HG03469 (cell line): Measurements from ENCODE around the gene VWC2.

ENCODE experiments used
- ATAC-seq: cut with Tn5 transposase; IDR thresholded peaks from one replicate; pipeline ENCODE4 v1.9.1; 2021; ENCODE audit warnings: mild to moderate bottlenecking, moderate library complexity, moderate number of reproducible peaks; ENCODE audit not compliant: unreplicated experiment

Gene VWC2

GRCh38 chr7:49781996-49782395 lies 8.6 kb downstream of the VWC2 start:
- ATAC-seq, result no peak

DNA sequence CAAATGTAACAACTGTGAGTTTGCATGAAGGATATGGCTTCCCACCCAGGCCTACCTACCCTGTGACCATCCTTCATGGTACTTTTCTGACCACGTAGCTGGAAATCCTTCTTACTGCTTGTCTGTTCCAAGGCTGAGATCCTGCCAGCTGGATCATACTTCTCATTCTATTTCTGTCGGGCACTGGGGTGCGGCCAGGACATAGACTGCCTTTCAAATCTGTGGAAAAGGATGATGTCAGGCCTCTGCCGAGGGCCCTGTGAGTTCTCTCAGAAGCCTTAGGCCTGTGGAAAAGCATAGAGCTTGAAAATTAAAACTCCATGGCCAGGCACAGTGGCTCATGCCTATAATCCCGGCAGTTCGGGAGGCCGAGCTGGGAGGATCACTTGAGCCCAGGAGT lies 10.0 kb downstream of the VWC2 start:
- no peak for ATAC-seq

DNA sequence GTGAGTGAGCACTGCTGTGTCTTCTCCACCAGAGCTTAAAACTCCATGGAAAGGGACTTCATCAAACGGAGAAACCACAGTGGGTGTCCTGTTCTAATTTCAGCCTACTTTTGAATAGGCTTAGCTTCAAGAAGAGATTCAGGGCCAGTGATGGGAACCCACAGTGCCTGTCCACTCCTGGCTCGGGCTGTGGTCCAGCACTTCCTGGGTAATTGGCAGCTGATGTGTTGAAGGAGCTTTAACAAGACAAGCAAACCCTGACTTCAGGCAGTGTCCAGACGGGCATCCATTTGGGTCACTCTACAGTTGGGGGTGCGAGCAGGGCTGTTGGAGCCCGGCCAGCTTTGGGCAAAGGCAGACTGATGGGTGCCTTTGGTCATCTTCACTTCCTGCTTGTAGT lies 14.5 kb downstream of the VWC2 start:
- no peak for ATAC-seq

DNA sequence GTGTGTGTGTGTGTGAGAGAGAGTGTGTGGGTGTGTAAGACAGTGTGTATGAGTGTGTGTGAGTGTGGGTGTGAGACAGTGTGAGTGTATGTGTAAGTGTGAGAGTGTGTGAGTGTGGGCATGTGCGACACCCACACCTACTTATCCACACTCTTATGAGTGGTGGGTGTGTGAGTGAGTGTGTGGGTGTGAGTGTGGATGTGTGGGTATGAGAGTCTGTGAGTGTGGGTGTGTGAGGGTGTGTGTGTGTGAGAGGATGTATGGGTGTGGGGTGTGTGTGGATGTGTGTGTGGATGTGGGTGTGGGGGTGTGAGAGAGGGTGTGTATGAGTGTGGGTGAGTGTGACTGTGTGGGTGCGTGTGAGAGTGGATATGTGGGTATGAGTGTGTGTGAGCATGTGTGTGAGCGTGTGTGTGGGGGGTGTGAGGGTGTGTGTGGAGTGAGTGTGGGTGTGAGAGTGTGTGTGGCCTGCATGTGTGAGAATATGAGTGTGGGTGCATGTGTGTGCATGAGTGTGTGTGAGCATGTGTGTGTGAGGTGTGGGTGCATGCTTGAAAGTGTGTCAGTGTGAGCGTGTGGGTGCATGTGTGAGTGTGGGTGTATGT lies 15.1 kb downstream of the VWC2 start:
- no peak for ATAC-seq

DNA sequence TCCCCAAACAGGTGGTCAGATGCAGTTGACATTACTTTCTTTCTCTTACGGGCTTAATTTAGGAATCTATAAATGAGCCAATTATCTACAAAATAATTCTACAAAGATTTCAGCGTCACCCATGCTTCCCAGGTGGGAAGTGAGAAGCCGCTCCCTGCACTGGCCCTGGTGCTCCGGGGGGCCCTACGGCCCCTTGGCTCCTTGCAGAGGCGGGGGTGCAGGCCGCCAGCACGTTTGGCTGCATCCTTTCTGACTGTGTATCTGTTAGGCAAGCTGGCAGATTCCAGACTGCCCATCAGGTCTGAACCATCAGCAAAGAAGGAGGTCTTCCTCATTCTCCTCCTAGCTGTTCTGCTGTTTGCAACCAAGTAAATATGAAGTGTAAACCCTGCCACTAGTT lies 16.3 kb downstream of the VWC2 start:
- ATAC-seq, result no peak

- ATAC-seq, result no peak
Measured at GRCh38 chr7:49790209-49790608, 16.8 kb downstream of the VWC2 start.

DNA sequence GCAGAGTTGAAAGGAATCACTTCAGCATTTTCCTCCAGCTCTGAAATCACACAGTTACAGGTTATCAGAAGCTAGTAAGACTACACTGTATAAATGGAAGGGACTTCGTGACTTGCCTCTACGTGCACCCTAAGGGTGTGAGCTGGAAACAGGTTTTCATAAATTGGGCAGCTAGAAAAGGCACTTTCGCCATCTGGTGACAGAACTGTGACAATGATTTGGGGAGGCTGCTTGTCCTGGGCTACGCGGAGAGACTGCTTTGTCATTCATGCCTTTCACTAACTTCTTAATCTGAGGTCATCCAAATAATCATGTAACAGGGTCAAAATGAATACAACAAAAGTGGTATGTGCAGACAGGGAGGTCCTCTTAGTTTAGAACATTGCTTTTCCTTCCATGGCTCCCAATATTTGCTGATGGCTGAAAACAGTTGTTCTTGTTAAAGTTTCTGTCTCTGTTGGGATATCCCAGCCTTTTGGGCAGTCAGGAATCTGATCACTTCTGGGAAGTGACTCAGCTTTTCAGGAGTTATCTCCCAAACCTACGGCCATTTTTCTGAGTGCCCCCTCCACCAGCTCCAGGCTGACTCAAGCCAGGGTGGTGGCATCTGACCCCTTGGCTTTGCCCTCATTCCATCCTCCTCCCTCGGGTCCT lies 17.8 kb downstream of the VWC2 start:
- peak; percentile 92 for ATAC-seq

DNA sequence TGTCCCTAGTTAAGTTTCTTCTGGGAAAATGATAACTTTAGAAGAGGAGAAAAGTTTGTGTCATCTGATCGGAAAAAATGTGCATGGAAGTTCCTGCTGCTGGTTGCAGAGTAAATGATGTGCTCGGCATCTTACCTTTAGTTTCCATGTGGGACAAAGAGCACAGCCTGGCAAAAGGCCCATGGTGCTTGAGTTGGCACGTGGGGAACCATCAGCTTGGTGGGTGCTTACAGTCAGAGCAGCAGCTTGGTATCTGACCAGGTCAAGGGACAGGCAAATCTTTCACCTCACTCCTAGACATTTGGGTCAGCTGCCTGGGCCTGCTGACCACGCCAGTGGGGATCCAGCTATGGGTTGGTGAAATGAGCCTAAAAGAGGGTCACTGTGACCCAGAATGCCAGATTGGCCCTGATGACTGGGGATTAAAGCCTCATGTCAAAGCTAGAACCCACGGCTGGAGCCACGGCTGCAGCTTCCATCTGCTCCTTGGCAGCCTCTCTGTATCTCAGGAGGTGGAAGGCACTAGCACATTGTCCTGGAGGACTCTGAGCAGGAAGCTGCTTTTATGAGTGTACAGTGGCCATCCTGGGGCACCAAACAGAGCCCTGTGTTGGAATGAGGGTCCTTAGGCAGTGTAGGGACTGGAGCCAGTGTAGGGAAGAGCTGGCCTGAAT lies 24.7 kb downstream of the VWC2 start:
- no peak for ATAC-seq

DNA sequence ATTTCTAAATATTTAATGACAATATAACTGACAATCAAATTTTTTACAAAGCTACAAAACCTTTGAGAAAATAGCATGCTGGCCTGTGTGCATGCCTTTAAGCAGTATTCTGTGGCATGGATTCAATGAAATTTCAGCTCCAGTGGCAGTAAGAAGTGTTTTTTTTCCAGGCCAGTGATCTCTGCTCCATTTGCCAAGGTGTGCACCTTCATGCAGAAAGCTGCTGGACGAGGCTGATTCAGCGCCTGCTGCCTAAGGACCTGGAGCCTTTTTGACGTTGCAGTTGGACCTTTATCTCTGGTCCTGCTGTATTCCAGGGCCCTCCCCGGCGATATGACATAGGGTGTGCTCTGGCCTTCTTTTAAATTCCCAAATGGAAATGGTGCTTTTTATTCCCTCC lies 26.6 kb downstream of the VWC2 start:
- ATAC-seq, result no peak

GRCh38 chr7:49802600-49802999 lies 29.2 kb downstream of the VWC2 start:
- no peak for ATAC-seq

DNA sequence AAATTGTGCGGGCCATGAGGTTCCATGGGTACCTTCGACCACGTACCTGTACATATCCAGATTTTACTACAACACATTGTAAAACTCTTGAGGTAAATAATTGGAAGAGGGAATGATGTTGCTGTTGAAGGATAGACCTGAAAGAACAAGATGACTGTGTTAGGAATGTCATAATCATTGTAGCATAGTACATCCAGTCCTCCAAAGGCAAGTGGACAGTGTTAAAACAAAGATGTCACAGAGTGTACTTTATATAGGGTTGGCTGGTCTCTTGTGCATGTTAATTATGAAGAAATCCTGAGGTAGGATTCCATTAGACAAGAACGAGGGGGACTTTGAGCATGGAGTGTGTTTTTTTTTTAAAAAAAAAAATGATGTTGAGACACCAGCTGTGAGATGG lies 30.4 kb downstream of the VWC2 start:
- ATAC-seq, result no peak

- ATAC-seq, result no peak
Measured at GRCh38 chr7:49805371-49806007, 32.1 kb downstream of the VWC2 start.

GRCh38 chr7:49812534-49812933 lies 39.1 kb downstream of the VWC2 start:
- no peak for ATAC-seq

GRCh38 chr7:49817279-49817678 lies 43.8 kb downstream of the VWC2 start:
- no peak for ATAC-seq

DNA sequence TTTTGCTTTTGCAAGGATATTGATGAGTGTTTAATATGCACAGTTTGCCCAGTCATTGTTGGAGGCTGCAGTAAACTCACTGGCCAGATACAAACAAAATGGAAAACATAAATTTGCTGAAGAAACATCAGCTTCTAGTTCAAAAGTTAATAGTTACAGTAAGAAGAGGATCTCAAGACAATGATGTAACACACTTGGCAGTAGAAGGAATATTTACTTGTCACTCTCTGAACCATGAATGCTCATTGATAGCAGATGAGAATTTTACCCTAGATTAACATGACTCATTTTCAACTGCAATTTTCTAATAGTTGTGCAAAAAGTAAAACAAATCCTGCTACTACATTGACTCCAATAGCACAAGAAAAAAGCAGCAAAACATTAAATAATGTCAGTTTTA lies 47.7 kb downstream of the VWC2 start:
- no peak for ATAC-seq

- no peak for ATAC-seq
Measured at GRCh38 chr7:49822856-49823255, 49.4 kb downstream of the VWC2 start.

DNA sequence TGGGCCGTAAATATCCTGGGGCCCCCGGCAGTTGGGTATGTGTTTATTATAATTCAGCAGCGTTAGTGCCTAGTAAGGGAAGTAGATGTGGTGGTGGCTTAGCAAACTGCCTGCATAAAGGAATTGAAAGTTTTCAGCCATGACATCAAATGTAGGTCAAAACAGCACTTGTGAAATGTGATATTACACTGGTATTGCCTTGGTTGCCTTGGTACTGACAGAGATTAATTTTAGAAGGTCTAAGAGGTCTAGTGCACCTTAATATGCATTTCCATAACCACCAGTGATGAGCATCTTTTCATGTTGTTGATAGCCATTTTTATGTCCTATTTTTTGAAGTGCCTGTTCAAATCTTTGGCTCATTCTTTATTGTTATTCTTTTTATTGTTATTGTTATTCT lies 50.1 kb downstream of the VWC2 start:
- no peak for ATAC-seq

GRCh38 chr7:49839863-49840645 lies 66.6 kb downstream of the VWC2 start:
- no peak for ATAC-seq

GRCh38 chr7:49840751-49841405 lies 67.4 kb downstream of the VWC2 start:
- no peak for ATAC-seq

DNA sequence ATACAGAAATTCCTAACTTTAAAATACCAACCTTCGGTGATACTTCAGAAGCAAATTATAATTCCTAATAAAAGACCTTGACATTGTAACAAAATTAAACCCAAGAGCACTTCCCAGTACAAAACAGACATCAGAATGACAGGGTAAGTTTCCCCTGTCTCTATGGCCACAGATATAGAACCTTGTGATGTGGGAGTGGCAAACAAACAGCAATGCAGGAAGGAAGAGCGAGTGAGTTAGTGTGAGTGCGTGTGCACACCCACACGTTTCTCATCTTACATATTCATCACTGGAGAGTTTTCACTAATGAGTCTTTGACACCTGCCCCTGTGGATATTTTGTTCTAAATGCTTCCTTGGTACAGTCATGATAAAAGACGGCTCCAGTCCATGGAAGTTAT lies 72.2 kb downstream of the VWC2 start:
- no peak for ATAC-seq
